ENCODE measurements around the gene PACS2.

PACS2 gene

DNA sequence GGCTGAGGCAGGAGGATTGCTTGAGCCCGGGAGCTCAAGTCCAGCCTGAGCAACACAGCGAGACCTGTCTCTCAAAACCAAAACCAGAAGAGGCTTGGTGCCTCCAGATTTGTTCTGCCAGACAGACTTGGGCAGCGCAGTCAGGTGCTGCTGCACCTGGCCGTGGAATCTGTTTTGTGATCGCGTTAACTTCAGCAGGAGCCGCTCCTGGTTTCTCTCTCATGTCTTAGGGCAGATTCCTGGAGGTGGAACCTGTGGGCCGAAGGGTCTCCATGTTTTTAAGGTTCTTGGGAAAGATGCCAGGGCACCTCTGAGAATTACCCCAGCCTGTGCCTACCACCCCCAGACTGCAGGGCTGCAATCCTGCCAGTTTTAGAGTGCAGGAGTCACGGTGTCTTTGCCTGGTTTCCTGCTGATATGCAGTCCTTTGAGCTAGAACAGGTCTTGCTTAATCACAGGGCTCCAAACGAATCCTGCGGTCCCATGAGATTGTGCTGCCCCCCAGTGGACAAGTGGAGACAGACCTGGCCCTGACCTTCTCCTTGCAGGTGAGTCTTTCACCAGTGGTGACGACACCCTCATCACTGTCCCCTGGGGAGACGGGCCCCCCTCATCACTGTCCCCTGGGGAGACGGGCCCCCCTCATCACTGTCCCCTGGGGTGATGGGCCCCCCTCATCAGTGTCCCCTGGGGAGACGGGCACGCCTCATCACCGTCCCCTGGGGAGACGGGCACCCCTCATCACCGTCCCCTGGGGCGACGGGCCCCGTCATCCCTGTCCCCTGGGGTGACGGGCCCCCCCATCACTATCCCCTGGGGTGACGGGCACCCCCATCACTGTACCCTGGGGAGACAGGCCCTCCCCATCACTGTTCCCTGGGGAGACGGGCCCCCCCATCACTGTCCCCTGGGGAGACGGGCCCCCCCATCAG is 37.6 kb downstream of the PACS2 start:
- TF ChIP-seq ZFP30 (CRISPR knock-in tag; IDR thresholded peaks at IDR 0.05), result no peak
- peak; percentile 97 for ATAC-seq

DNA sequence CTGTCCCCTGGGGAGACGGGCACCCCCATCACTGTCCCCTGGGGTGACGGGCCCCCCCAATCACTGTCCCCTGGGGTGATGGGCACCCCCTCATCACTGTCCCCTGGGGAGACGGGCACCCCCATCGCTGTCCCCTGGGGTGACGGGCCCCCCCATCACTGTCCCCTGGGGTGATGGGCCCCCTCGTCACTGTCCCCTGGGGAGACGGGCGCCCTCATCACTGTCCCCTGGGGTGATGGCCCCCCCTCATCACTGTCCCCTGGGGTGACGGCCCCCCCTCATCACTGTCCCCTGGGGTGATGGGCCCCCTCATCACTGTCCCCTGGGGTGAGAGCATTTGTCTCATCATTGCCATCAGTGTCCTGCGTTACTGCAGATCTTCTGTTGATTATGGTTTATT is 38.6 kb downstream of the PACS2 start:
- no peak for ATAC-seq
- TF ChIP-seq GLIS3 (CRISPR knock-in tag; IDR thresholded peaks at IDR 0.05), result no peak
- no peak for TF ChIP-seq ZFP30 (CRISPR knock-in tag; IDR thresholded peaks at IDR 0.05)
- no peak for TF ChIP-seq CSRNP3 (CRISPR knock-in tag; IDR thresholded peaks at IDR 0.05)
- TF ChIP-seq ESRRG (CRISPR knock-in tag; IDR thresholded peaks at IDR 0.05), result no peak
- no peak for TF ChIP-seq TOX (CRISPR knock-in tag; IDR thresholded peaks at IDR 0.05; ENCODE audit: borderline replicate concordance)
- no peak for TF ChIP-seq ZNF565 (CRISPR knock-in tag; conservative IDR thresholded peaks at IDR 0.05; ENCODE audit: low read depth)
- no peak for TF ChIP-seq PPARA (CRISPR knock-in tag; IDR thresholded peaks at IDR 0.05; ENCODE audit: borderline replicate concordance)
- no peak for TF ChIP-seq CSDC2 (CRISPR knock-in tag; IDR thresholded peaks at IDR 0.05)
- TF ChIP-seq ISL1 (CRISPR knock-in tag; IDR thresholded peaks at IDR 0.05), result no peak
- TF ChIP-seq BACH2 (CRISPR knock-in tag; IDR thresholded peaks at IDR 0.05; ENCODE audit: borderline replicate concordance), result no peak
- TF ChIP-seq ZNF8 (CRISPR knock-in tag; IDR thresholded peaks at IDR 0.05), result no peak
- TF ChIP-seq ZC3H10 (CRISPR knock-in tag; IDR thresholded peaks at IDR 0.05), result no peak
- no peak for TF ChIP-seq TSHZ2 (CRISPR knock-in tag; IDR thresholded peaks at IDR 0.05)
- TF ChIP-seq, protein P1, sequence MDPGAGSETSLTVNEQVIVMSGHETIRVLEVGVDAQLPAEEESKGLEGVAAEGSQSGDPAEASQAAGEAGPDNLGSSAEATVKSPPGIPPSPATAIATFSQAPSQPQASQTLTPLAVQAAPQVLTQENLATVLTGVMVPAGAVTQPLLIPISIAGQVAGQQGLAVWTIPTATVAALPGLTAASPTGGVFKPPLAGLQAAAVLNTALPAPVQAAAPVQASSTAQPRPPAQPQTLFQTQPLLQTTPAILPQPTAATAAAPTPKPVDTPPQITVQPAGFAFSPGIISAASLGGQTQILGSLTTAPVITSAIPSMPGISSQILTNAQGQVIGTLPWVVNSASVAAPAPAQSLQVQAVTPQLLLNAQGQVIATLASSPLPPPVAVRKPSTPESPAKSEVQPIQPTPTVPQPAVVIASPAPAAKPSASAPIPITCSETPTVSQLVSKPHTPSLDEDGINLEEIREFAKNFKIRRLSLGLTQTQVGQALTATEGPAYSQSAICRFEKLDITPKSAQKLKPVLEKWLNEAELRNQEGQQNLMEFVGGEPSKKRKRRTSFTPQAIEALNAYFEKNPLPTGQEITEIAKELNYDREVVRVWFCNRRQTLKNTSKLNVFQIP (CRISPR knock-in tag; IDR thresholded peaks at IDR 0.05; ENCODE audit: borderline replicate concordance, low read depth), result no peak
- TF ChIP-seq SNAI2 (CRISPR knock-in tag; IDR thresholded peaks at IDR 0.05), result no peak
- no peak for TF ChIP-seq ZNF70 (CRISPR knock-in tag; IDR thresholded peaks at IDR 0.05)
- no peak for TF ChIP-seq RARB (CRISPR knock-in tag; IDR thresholded peaks at IDR 0.05)
- TF ChIP-seq TCF4 (CRISPR knock-in tag; IDR thresholded peaks at IDR 0.05; ENCODE audit: borderline replicate concordance), result no peak
- TF ChIP-seq ARNTL (CRISPR knock-in tag; IDR thresholded peaks at IDR 0.05; ENCODE audit: borderline replicate concordance, low read depth), result no peak
- TF ChIP-seq ZFP3 (CRISPR knock-in tag; IDR thresholded peaks at IDR 0.05), result no peak

- TF ChIP-seq, protein P1 (CRISPR knock-in tag; IDR thresholded peaks at IDR 0.05; ENCODE audit: borderline replicate concordance, low read depth), result no peak
- TF ChIP-seq CSDC2 (CRISPR knock-in tag; IDR thresholded peaks at IDR 0.05) (no peak), GLIS3 (CRISPR knock-in tag; IDR thresholded peaks at IDR 0.05) (no peak), BACH2 (CRISPR knock-in tag; IDR thresholded peaks at IDR 0.05; ENCODE audit: borderline replicate concordance) (no peak), TSHZ2 (CRISPR knock-in tag; IDR thresholded peaks at IDR 0.05) (no peak)
- ATAC-seq, result no peak
Measured at GRCh38 chr14:105354541-105354940, 40.0 kb downstream of the PACS2 start.
